T1000 (cell line): ENCODE data around the gene ACSS3.
"Not testable (repeated sequence)": the region's sequence is repeated elsewhere in the genome, so short reads cannot be mapped to it uniquely, and the experiment has no call there.

Source experiments
- DNase-seq: peaks from one replicate; lab custom pipeline; 2025; ENCODE audit warnings: mixed read lengths; lab: John Stamatoyannopoulos, UW

ACSS3 gene

DNA sequence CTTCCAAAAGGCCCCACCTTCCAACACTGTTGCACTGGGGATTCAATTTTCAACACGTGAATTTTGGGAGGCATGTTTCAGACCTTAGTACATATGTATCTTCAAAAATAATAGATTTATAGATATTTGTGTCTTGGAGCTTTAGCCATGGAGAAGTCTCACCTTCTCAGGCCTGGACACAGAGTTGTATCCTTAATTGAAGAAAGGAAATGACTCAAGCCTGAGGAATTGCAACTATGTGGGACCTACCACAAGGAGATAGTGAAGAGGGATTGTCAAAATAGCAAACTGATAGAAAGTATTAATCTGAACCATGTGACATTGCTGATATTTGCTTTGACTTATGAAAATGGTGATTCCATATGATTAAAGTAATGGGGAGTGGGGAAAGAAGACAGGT, 89.8 kb downstream of the ACSS3 start:
- no peak for DNase-seq

DNA sequence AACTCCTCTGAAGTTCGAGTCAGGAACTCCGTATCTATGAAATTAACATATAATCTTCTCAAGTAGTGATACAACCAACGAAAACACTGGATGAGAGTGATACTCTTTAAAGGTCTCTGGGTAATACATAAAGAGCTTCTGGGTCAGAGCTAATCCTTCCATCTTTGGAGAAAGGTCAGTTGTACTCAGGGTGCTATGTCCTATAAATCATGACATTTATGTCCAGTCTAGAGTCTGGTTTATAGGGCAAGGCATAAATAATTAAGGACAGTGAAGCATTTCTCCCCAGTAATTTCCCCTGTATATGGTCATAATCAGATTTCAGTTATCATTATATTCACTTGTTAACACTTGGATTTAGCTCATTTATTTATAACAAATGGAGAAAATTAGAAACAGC, 90.6 kb downstream of the ACSS3 start:
- no peak for DNase-seq

DNA sequence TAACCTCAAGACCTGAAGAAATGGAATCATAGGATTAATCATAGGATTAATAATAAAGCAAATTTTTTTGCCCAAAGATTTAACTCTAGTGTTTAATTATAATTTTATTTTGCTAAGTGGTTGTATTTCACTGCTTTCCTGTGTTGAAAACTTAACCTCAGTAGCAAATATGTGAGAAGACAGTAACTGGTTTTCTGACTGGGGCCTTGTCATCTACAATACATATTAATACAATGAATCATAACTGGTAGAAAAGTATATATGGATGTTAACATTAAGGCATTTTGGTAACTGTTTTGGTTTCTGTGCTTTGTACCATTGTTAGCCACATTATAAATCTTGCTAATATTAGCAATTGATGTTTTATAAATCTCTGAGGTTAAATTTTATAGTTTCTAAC, 92.2 kb downstream of the ACSS3 start:
- no peak for DNase-seq

- no peak for DNase-seq
These were observed 95.0 kb downstream of the ACSS3 start for GRCh38 chr12:81172851-81173250.

GRCh38 chr12:81174664-81175063, 96.8 kb downstream of the ACSS3 start:
- no peak for DNase-seq

- DNase-seq, result no peak
These were observed 98.9 kb downstream of the ACSS3 start for GRCh38 chr12:81176796-81177195.

- DNase-seq, result no peak
These were observed 103.8 kb downstream of the ACSS3 start for GRCh38 chr12:81181691-81182090.

GRCh38 chr12:81187686-81188085, 109.8 kb downstream of the ACSS3 start:
- no peak for DNase-seq

GRCh38 chr12:81196595-81196994, 118.7 kb downstream of the ACSS3 start:
- DNase-seq, result no peak

DNA sequence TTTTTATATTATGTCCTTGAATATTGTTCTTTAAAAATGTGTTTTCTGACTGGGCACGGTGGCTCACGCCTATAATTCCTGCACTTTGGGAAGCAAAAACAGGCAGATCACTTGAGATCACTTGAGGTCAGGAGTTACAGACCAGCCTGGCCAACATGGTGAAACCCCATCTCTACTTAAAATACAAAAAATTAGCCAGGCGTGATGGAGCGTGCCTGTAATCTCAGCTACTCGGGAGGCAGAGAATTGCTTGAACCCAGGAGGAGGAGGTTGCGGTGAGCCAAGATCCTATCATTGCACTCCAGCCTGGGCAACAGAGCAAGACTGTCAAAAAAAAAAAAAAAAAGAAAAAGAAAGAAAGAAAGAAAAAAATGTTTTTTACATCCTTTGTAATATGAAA, 122.7 kb downstream of the ACSS3 start:
- not testable (repeated sequence) for DNase-seq

- DNase-seq, result no peak
These were observed 125.9 kb downstream of the ACSS3 start for GRCh38 chr12:81203671-81204204.

- DNase-seq, result no peak
These were observed 127.5 kb downstream of the ACSS3 start for GRCh38 chr12:81205416-81205815.

GRCh38 chr12:81206429-81206828, 128.6 kb downstream of the ACSS3 start:
- DNase-seq, result no peak

DNA sequence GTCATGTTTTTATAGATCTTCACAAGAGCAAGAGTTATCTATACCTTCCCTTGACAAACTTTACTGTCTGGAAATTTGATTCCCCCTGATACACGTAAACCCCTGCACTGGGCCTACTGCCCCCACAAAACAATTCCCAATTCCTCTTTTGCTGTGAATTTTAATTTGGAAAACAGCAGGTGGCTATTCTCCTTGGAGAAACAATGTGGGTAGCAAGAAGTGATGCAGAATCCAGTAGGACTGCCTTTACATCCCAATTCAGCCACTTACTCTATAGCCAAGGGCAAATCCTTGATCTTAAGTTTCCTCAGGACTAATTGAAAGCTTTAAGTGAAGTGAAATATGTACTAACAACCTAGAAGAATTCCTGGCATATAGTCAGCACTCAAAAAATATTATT, 129.3 kb downstream of the ACSS3 start:
- no peak for DNase-seq

GRCh38 chr12:81207664-81208063, 129.8 kb downstream of the ACSS3 start:
- DNase-seq, result no peak

GRCh38 chr12:81208187-81208911, 130.5 kb downstream of the ACSS3 start:
- no peak for DNase-seq

DNA sequence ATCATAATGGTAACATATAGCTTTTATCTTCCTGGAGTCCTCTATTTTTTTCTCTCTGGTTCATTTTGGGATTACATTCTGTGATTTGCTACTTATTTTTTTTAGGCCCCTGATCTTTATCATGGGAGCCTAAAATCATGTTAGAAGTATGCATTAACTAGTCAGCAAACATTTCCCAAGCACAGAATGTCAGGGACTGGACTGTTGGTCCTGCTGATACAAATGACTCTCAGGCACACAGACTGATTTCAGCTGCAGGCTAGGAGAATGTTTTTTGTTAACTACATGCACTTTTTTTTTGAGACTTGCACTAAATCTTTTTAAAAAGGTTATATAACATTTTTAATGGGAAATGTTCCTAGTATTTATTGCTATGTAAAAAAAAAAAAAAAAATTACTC, 131.1 kb downstream of the ACSS3 start:
- no peak for DNase-seq

GRCh38 chr12:81209772-81210225, 131.9 kb downstream of the ACSS3 start:
- DNase-seq, result peak; percentile 34

GRCh38 chr12:81211306-81211705, 133.4 kb downstream of the ACSS3 start:
- no peak for DNase-seq

DNA sequence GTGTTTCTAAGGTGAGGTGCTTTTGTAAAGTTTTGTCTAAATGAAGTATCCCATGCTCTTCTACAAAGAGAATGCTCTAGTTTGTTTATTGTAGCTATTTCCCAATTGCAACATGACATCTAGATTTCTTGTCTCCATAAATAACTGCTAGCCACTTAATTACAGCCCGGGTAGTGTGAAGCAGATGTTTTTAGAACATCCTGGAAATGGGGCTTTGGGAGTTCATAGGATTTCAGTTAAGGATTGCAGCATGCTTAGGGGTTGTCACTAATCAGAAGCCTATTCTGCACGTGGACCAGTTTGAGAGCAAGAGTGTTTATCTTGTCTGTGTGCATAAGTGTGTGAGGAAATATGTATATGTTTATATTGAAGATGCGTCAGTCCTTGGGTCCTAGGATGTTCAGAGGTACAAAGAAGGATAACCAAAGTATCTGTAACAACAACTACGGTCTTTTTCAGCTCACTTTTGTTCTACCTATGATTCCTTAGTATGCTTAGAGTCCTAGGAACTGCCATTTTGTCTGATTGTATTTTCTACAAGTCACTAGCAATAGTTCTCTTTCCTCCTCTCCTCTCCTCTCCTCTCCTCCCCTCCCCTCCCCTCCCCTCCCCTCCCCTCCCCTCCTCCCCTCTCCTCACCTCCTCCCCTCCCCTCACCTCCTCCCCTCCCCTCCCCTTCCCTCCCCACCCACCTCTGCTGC, 135.3 kb downstream of the ACSS3 start:
- no peak for DNase-seq

DNA sequence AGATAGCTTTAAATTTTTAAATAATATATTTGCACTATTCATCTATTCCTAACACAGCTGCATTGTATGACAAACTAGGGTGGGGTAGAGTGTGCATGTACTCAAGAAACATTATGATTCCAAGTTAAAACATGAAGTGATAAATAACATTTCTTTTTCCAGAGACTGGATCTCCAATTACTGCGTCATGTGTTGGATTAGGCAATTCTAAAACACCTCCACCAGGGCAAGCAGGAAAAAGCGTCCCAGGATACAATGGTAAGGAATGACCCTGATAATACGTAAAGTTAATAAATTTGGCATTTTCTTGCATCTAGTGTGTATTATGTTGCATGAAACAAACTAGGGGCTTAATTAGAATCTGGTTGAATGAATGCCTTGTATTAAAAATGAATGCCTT, 138.9 kb downstream of the ACSS3 start:
- no peak for DNase-seq

- DNase-seq, result no peak
These were observed 143.8 kb downstream of the ACSS3 start for GRCh38 chr12:81221681-81222080.

GRCh38 chr12:81222846-81223592, 145.1 kb downstream of the ACSS3 start:
- DNase-seq, result no peak
